Measurements from ENCODE around the gene NAMPT.

The NAMPT gene

DNA sequence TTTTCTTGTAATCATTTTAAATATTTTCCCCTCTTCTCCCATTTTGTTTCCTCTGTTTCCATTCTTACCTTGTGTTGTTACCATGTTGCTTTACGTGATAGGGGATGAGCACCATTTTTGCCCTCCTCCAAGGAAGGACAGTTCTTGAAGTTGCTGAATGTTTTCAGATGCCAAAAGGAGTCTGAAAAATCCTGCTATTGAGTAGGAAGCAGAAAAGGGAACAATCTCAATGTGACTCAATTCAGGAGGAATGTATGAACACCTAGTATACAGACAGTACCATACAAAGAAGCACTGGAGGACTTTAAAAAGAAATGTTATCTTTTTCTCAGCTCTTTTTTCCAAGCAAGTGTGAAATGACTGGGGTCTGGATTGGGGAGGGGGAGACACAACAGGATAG lies 5.1 kb upstream of the NAMPT start:
- Histone ChIP-seq H3K36me3 (ENCODE audit: insufficient read depth, low read length) (no peaks in the 10 kb centered on the region), H3K27me3 (ENCODE audit: insufficient read depth, low read length) (peaks cover 10% of the 10 kb centered on the region; the same call in 1 of the 2 replicates), H3K9me3 (ENCODE audit: low read length) (no peaks in the 10 kb centered on the region), H3K4me1 (ENCODE audit: insufficient read depth, low read length, severe bottlenecking) (peaks cover 11% of the 10 kb centered on the region), H4K20me1 (ENCODE audit: insufficient read depth, low read length) (no peaks in the 10 kb centered on the region), H3F3A (ENCODE audit: insufficient read depth, low read length) (no peaks in the 10 kb centered on the region), H3K9me2 (ENCODE audit: low read depth, low read length) (no peaks in the 10 kb centered on the region), H2AFZ (ENCODE audit: low read length) (no peak overlapping the region), H3K27ac (ENCODE audit: low read depth, low read length, poor library complexity, severe bottlenecking) (no peak overlapping the region), H3K9ac (ENCODE audit: low read length) (no peak overlapping the region), H3K4me3 (ENCODE audit: low read depth, low read length, poor library complexity, severe bottlenecking) (no peak overlapping the region), H3K4me2 (ENCODE audit: low read length) (no peak overlapping the region), H3K79me2 (ENCODE audit: insufficient read depth, low read length) (no peaks in the 10 kb centered on the region)
- TF ChIP-seq, protein P1, sequence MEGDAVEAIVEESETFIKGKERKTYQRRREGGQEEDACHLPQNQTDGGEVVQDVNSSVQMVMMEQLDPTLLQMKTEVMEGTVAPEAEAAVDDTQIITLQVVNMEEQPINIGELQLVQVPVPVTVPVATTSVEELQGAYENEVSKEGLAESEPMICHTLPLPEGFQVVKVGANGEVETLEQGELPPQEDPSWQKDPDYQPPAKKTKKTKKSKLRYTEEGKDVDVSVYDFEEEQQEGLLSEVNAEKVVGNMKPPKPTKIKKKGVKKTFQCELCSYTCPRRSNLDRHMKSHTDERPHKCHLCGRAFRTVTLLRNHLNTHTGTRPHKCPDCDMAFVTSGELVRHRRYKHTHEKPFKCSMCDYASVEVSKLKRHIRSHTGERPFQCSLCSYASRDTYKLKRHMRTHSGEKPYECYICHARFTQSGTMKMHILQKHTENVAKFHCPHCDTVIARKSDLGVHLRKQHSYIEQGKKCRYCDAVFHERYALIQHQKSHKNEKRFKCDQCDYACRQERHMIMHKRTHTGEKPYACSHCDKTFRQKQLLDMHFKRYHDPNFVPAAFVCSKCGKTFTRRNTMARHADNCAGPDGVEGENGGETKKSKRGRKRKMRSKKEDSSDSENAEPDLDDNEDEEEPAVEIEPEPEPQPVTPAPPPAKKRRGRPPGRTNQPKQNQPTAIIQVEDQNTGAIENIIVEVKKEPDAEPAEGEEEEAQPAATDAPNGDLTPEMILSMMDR (IDR thresholded peaks at IDR 0.05; ENCODE audit: low read length), result no peak
- TF ChIP-seq EZH2 (IDR thresholded peaks at IDR 0.05; ENCODE audit: borderline replicate concordance, low read length), result no peak

DNA sequence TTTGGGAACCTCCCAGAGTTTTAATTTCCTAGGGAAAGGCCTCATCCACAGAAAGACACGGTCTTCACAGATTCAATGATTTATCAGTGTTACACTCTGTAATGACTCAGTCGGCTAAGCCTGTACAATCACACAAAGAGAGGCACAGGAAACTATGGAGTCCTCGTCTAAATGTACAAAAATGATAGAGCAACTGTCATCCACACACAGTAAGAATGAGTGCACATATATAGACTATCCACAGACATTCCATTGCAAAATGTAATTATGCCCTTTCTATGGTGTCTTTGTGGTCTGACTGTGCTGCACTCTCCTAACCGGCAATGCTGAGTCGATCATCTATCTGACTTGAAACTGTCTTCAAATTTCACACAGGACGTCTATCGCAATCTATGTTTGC lies 3.5 kb upstream of the NAMPT start:
- Histone ChIP-seq H3K27me3 (ENCODE audit: insufficient read depth, low read length) (0 out of 2 replicates have a peak, but pooled peaks cover 7% of the 10 kb centered on the region), H3K36me3 (ENCODE audit: insufficient read depth, low read length) (no peaks in the 10 kb centered on the region), H3K9ac (ENCODE audit: low read length) (no peak overlapping the region), H3K27ac (ENCODE audit: low read depth, low read length, poor library complexity, severe bottlenecking) (no peak overlapping the region), H3K9me3 (ENCODE audit: low read length) (no peaks in the 10 kb centered on the region), H2AFZ (ENCODE audit: low read length) (no peak overlapping the region), H3K79me2 (ENCODE audit: insufficient read depth, low read length) (peaks cover 8% of the 10 kb centered on the region), H3K9me2 (ENCODE audit: low read depth, low read length) (no peaks in the 10 kb centered on the region), H3K4me2 (ENCODE audit: low read length) (no peak overlapping the region), H3K4me3 (ENCODE audit: low read depth, low read length, poor library complexity, severe bottlenecking) (no peak overlapping the region), H4K20me1 (ENCODE audit: insufficient read depth, low read length) (no peaks in the 10 kb centered on the region), H3F3A (ENCODE audit: insufficient read depth, low read length) (no peaks in the 10 kb centered on the region), H3K4me1 (ENCODE audit: insufficient read depth, low read length, severe bottlenecking) (peaks cover 18% of the 10 kb centered on the region)
- TF ChIP-seq, protein P1 (IDR thresholded peaks at IDR 0.05; ENCODE audit: low read length), result no peak
- TF ChIP-seq EZH2 (IDR thresholded peaks at IDR 0.05; ENCODE audit: borderline replicate concordance, low read length), result no peak

DNA sequence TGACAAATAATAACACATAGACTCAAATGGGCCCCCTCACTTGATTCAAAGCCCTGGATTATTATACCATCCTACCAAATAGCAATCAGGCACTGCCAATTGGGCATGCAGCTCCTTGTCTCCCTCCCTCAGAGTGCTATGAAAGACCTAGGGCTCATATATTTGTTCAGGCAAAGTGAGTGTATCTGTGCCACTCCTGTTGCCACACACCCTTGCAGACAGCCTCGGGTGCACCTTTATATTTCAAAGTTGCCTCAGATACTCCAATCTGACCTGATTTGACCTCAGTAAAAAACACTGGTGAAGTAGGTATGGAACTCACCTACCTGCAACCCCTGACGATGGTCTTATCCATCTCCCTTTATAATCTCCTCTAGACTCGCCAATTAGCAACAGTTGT lies 3.0 kb upstream of the NAMPT start:
- H3K36me3 ChIP-seq (ENCODE audit: insufficient read depth, low read length), result no peaks in the 10 kb centered on the region
- H2AFZ ChIP-seq (ENCODE audit: low read length), result no peak overlapping the region
- H3K4me1 ChIP-seq (ENCODE audit: insufficient read depth, low read length, severe bottlenecking), result peaks cover 23% of the 10 kb centered on the region
- no peaks in the 10 kb centered on the region for H3K9me2 ChIP-seq (ENCODE audit: low read depth, low read length)
- H3K27ac ChIP-seq (ENCODE audit: low read depth, low read length, poor library complexity, severe bottlenecking), result no peak overlapping the region
- no peaks in the 10 kb centered on the region for H3K9me3 ChIP-seq (ENCODE audit: low read length)
- TF ChIP-seq, protein P1 (IDR thresholded peaks at IDR 0.05; ENCODE audit: low read length), result no peak
- no peak for TF ChIP-seq EZH2 (IDR thresholded peaks at IDR 0.05; ENCODE audit: borderline replicate concordance, low read length)
- no peak overlapping the region for H3K4me3 ChIP-seq (ENCODE audit: low read depth, low read length, poor library complexity, severe bottlenecking)
- H4K20me1 ChIP-seq (ENCODE audit: insufficient read depth, low read length), result no peaks in the 10 kb centered on the region
- H3K4me2 ChIP-seq (ENCODE audit: low read length), result no peak overlapping the region
- H3K79me2 ChIP-seq (ENCODE audit: insufficient read depth, low read length), result peaks cover 13% of the 10 kb centered on the region
- H3K27me3 ChIP-seq (ENCODE audit: insufficient read depth, low read length), result 0 out of 2 replicates have a peak, but pooled peaks cover 7% of the 10 kb centered on the region
- H3K9ac ChIP-seq (ENCODE audit: low read length), result no peak overlapping the region
- H3F3A ChIP-seq (ENCODE audit: insufficient read depth, low read length), result no peaks in the 10 kb centered on the region
